AG04449 (cell line): ENCODE data around the gene SNTB2.

Source experiments
- CTCF ChIA-PET: fragments of 350-600 bp; formaldehyde crosslinking; extraction: SDS; loops from one replicate; lab custom pipeline; 2021; ENCODE audit warnings: antibody characterized with exemption; lab: Yijun Ruan, JAX
- POLR2A ChIA-PET: fragments of 400-600, 350-600 bp; formaldehyde crosslinking; extraction: SDS; loops from one replicate; lab custom pipeline; 2020; ENCODE audit warnings: antibody characterized with exemption, inconsistent platforms; lab: Yijun Ruan, JAX
- DNase-seq: peaks from one replicate; pipeline ENCODE4 v3.0.0-alpha.2; 2010; ENCODE audit warnings: low read depth, low spot score
- H3K4me3 ChIP-seq: 2 replicates; pipeline ENCODE4 v1.5.1; 2011; ENCODE audit warnings: low read depth, mild to moderate bottlenecking, control low read depth, low read length
- CTCF ChIP-seq: IDR thresholded peaks from one replicate; pipeline ENCODE4 v1.5.1; 2011; ENCODE audit warnings: mild to moderate bottlenecking, moderate library complexity, low read length, control low read depth, inconsistent platforms; ENCODE audit not compliant: insufficient read depth; ENCODE audit errors: missing control alignments

SNTB2 gene

GRCh38 chr16:69324585-69325253, 137.8 kb downstream of the SNTB2 start:
- ChIA-PET CTCF (interaction anchor here (2.6 to 8.9 kb wide), 2 partner anchors 10 to 174 kb away, joined by 6 to 52 read pairs; no protein-coding TSS in a partner anchor), POLR2A (no interaction called here)
- no peak overlapping the region for H3K4me3 ChIP-seq

GRCh38 chr16:69325784-69326171, 138.8 kb downstream of the SNTB2 start:
- no peak for TF ChIP-seq CTCF
- H3K4me3 ChIP-seq = no peak overlapping the region
- DNase-seq = no peak
- POLR2A ChIA-PET = no interaction called here
- CTCF ChIA-PET = interaction anchor here (1.0 to 8.9 kb wide), 6 partner anchors 11 to 429 kb away, joined by 3 to 52 read pairs (median 4); partner anchors contain the start of gene NOB1

More at GRCh38 chr16:69324585-69325253, 137.8 kb downstream of the SNTB2 start:
- no peak for TF ChIP-seq CTCF
- no peak for DNase-seq

- no peak for DNase-seq
- H3K4me3 ChIP-seq = no peak overlapping the region
- ChIA-PET POLR2A (interaction anchor here (0.5 kb wide), 1 partner anchor 8 kb away, joined by 3 read pairs; no protein-coding TSS in a partner anchor), CTCF (interaction anchor here (0.6 to 8.9 kb wide), 9 partner anchors 10 to 429 kb away, joined by 3 to 52 read pairs (median 3); partner anchors contain the start of gene NOB1)
- TF ChIP-seq CTCF = no peak
These were observed 139.4 kb downstream of the SNTB2 start for GRCh38 chr16:69326172-69326873.

GRCh38 chr16:69327585-69328310, 140.8 kb downstream of the SNTB2 start:
- no peak for TF ChIP-seq CTCF
- H3K4me3 ChIP-seq = no peak overlapping the region
- no peak for DNase-seq
- POLR2A ChIA-PET = no interaction called here
- CTCF ChIA-PET = interaction anchor here (1.0 to 8.9 kb wide), 9 partner anchors 9 to 427 kb away, joined by 3 to 52 read pairs (median 4); partner anchors contain the start of gene NOB1

- POLR2A ChIA-PET = interaction anchor here (1.1 kb wide), 1 partner anchor 9 kb away, joined by 3 read pairs; no protein-coding TSS in a partner anchor
- CTCF ChIA-PET = interaction anchor here (1.3 to 8.9 kb wide), 6 partner anchors 10 to 426 kb away, joined by 4 to 52 read pairs (median 6); partner anchors contain the start of genes COG8, NIP7 and NOB1
- no peak for TF ChIP-seq CTCF
- H3K4me3 ChIP-seq = peak overlapping the region; percentile 83
- no peak for DNase-seq
These were observed 141.9 kb downstream of the SNTB2 start for GRCh38 chr16:69328854-69329316.
